ENCODE results near the gene ZNF554.

GRCh38 chr19:2780284-2780683 lies 39.4 kb upstream of the ZNF554 start:
- TF ChIP-seq CTCF (IDR thresholded peaks at IDR 0.05; ENCODE audit: extremely low read depth in 1 of 2, insufficient read depth in 1 of 2, low read depth in 1 of 2, low read length in 2 of 2) (no peak), POLR2A (IDR thresholded peaks at IDR 0.05; ENCODE audit: low read depth, low read length) (no peak), EZH2 (IDR thresholded peaks at IDR 0.05; ENCODE audit: borderline replicate concordance, low read depth, low read length, severe bottlenecking) (no peak), GATA2 (IDR thresholded peaks at IDR 0.05; ENCODE audit: insufficient read depth, insufficient read length, low read depth, low read length) (no peak), MAX (IDR thresholded peaks at IDR 0.05; ENCODE audit: insufficient read depth, insufficient read length) (no peak)

Data from endothelial cell of umbilical vein (primary cell).